Glutamatergic neuron (in vitro differentiated cells): ENCODE measurements around the gene SCRN2. TPM values are rescaled to one million over a fixed set of nuclear protein-coding genes. Genes with fewer than 3 reads are reported as not detected.

ENCODE experiments used
- DNase-seq: peaks from one replicate; pipeline ENCODE4 v3.0.0; 2022
- H3K27ac Mint-ChIP-seq: one replicate; pipeline ENCODE4 v1.8.0; 2020; ENCODE audit warnings: mild to moderate bottlenecking, mixed read lengths, inconsistent platforms; ENCODE audit not compliant: unreplicated experiment
- H3K27me3 Mint-ChIP-seq: one replicate; pipeline ENCODE4 v1.8.0; 2020; ENCODE audit warnings: mild to moderate bottlenecking, moderate library complexity, mixed read lengths, inconsistent platforms; ENCODE audit not compliant: unreplicated experiment
- H3K36me3 Mint-ChIP-seq: one replicate; pipeline ENCODE4 v1.8.0; 2020; ENCODE audit warnings: mild to moderate bottlenecking, mixed read lengths, inconsistent platforms; ENCODE audit not compliant: unreplicated experiment
- H3K4me1 Mint-ChIP-seq: one replicate; pipeline ENCODE4 v1.8.0; 2020; ENCODE audit warnings: mild to moderate bottlenecking, low read depth, mixed read lengths, inconsistent platforms; ENCODE audit not compliant: unreplicated experiment
- H3K4me3 Mint-ChIP-seq: one replicate; pipeline ENCODE4 v1.8.0; 2020; ENCODE audit warnings: mild to moderate bottlenecking, mixed read lengths, inconsistent platforms; ENCODE audit not compliant: unreplicated experiment
- H3K9me3 Mint-ChIP-seq: one replicate; pipeline ENCODE4 v1.8.0; 2020; ENCODE audit warnings: mild to moderate bottlenecking, moderate library complexity, mixed read lengths, inconsistent platforms; ENCODE audit not compliant: unreplicated experiment
- CTCF ChIP-seq: fragments of 200-600 bp; sonication (generic); IDR thresholded peaks from one replicate; pipeline ENCODE4 v1.5.0; 2021; ENCODE audit not compliant: partially characterized antibody, unreplicated experiment
- total RNA-seq: library from RNA; stranded (reverse); fragmentation: NEBNext Ultra II Directional; extraction: Animal tissue kit (Norgen Biotek cat#: 25700); gene quantifications from one replicate; pipeline ENCODE4 v1.2.1, GENCODE V29; 2021; ENCODE audit not compliant: unreplicated experiment

The SCRN2 gene
- total RNA-seq, 1 donor from 2014 or later = 39.1 TPM

GRCh38 chr17:47846716-47847340 lies 5.8 kb upstream of the SCRN2 start:
- Mint-ChIP-seq H3K4me1 (peaks cover 7% of the 10 kb centered on the region), H3K27me3 (peaks cover 12% of the 10 kb centered on the region), H3K36me3 (no peaks in the 10 kb centered on the region), H3K27ac (no peak overlapping the region), H3K4me3 (peak overlapping the region; percentile 59), H3K9me3 (no peaks in the 10 kb centered on the region)
- no peak for TF ChIP-seq CTCF
- DNase-seq = peak; percentile 55

DNA sequence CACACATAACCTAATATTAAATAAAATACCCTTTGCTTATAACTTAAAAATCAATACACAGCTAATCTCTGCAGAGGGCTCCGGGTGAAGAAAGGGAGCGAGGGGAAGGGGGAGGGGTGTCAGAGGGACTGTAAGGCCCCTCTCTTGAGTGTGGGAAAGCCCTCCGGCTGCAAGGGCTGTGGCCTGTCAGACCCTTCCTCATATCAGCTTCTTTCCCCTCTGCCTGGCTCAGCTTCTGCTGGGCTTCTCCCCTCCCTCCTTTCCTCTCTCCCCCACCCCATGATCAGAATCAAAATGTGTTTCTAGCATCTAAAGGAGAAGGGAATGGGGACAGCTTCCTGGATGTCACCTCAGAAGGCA lies 4.6 kb upstream of the SCRN2 start:
- peaks cover 5% of the 10 kb centered on the region for H3K4me1 Mint-ChIP-seq
- H3K36me3 Mint-ChIP-seq = no peaks in the 10 kb centered on the region
- no peak for TF ChIP-seq CTCF
- H3K27ac Mint-ChIP-seq = no peak overlapping the region
- no peak for DNase-seq
- H3K9me3 Mint-ChIP-seq = no peaks in the 10 kb centered on the region
- H3K4me3 Mint-ChIP-seq = no peak overlapping the region
- H3K27me3 Mint-ChIP-seq = peaks cover 12% of the 10 kb centered on the region

DNA sequence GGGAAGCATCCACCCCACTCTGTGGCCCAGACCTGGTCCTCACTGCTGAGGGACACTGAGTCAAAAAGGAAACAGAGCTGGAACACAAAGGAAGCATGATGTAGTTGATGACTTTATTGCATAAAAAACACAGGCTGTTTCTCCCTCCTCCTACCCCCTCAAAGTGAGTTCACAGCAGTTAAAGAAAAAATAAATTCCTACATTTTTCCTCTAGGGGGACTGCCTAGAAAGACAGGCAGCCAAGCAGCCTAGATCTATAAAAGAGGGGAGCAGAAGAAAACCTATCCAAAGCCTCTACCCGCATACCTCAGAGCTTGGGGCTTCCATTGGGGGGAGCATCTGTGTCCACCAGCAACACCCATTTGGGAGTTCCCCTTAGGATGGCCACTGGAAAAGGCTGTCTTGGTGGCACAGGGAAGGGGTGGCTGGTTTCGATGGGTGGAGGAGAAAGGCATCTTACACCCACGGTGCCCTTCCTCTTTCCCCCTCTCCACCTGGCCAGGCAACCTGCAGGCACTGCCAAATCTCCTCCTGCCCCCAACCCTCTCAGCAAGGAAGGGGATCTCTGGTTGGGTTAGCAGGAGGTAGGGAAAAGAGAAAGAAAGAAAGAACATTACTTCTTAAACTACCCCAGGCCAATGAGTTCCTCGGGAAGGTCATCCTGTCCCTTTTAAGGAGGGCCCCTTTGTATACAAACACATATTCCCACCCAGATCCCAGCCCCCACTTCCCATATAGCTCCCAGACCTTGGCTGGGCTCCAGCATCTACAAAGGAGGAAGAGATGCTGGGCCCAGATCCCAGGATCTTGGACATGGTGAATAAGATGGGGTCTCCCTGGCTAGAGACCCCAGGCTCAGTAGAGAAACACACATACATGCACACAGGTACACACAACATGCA lies 4.0 kb upstream of the SCRN2 start:
- H3K4me3 Mint-ChIP-seq = no peak overlapping the region

GRCh38 chr17:47844227-47844626 lies 3.2 kb upstream of the SCRN2 start:
- no peaks in the 10 kb centered on the region for H3K36me3 Mint-ChIP-seq
- DNase-seq = no peak
- peaks cover 9% of the 10 kb centered on the region for H3K27me3 Mint-ChIP-seq
- peaks cover 7% of the 10 kb centered on the region for H3K4me1 Mint-ChIP-seq
- no peak for TF ChIP-seq CTCF
- no peak overlapping the region for H3K27ac Mint-ChIP-seq
- no peaks in the 10 kb centered on the region for H3K9me3 Mint-ChIP-seq
- no peak overlapping the region for H3K4me3 Mint-ChIP-seq

More for the DNA sequence above, 4.0 kb upstream of the SCRN2 start:
- TF ChIP-seq CTCF = peak; percentile 68
- Mint-ChIP-seq H3K4me1 (peaks cover 7% of the 10 kb centered on the region), H3K27ac (no peak overlapping the region), H3K27me3 (peaks cover 10% of the 10 kb centered on the region), H3K9me3 (no peaks in the 10 kb centered on the region), H3K36me3 (no peaks in the 10 kb centered on the region)
- no peak for DNase-seq

DNA sequence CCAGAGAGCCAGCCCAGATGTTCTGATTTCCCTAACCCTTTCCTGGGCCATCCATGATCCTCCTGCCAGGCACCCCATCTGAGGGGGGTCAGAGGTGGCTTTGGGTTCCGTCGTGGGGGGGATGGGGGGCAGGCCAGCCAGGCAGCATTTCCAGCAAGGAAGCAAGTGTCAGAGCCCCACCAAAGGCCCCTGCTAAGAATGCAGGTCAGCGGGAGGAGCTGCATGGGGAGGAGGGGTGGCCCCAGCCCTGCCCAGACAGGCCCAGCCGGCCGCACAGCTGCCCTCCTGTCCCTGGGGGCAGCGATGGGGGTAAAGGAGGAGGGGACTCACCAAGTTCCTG lies 2.3 kb upstream of the SCRN2 start:
- H3K9me3 Mint-ChIP-seq = no peaks in the 10 kb centered on the region
- H3K27ac Mint-ChIP-seq = no peak overlapping the region
- H3K27me3 Mint-ChIP-seq = peaks cover 5% of the 10 kb centered on the region
- no peak for TF ChIP-seq CTCF
- no peaks in the 10 kb centered on the region for H3K36me3 Mint-ChIP-seq
- H3K4me3 Mint-ChIP-seq = no peak overlapping the region
- no peak for DNase-seq
- H3K4me1 Mint-ChIP-seq = peaks cover 7% of the 10 kb centered on the region
